Activated T-cell treated with anti-CD3 and anti-CD28 coated beads, Interleukin-2, amount 50 U/mL, for 4 hours (primary cell): Measurements from ENCODE around the gene RRAGB. TPM values are rescaled to one million over a fixed set of nuclear protein-coding genes. Genes with fewer than 3 reads are reported as not detected.

Experiments used
- ATAC-seq, 2 donors: fragments of 200-7000 bp; cut with Tn5 transposase; one replicate each; pipeline ENCODE4 v1.10.0; 2021
- DNase-seq: peaks from one replicate; pipeline ENCODE4 v3.0.0-alpha.2; 2020
- H3K27me3 Mint-ChIP-seq: one replicate; pipeline ENCODE4 v1.8.0; 2021; ENCODE audit warnings: low read depth, mixed read lengths
- H3K36me3 Mint-ChIP-seq: one replicate; pipeline ENCODE4 v1.8.0; 2022; ENCODE audit warnings: mixed read lengths; ENCODE audit not compliant: insufficient read depth
- H3K4me1 Mint-ChIP-seq: one replicate; pipeline ENCODE4 v1.8.0; 2021; ENCODE audit warnings: low read depth, mixed read lengths
- H3K4me3 Mint-ChIP-seq: one replicate; pipeline ENCODE4 v1.8.0; 2021; ENCODE audit warnings: mild to moderate bottlenecking, moderate library complexity, mixed read lengths
- H3K9me3 Mint-ChIP-seq: one replicate; pipeline ENCODE4 v1.8.0; 2021; ENCODE audit warnings: mixed read lengths
- total RNA-seq, 3 donors: library from RNA; stranded (reverse); gene quantifications; one replicate each; pipeline ENCODE4 v1.2.1, GENCODE V29; 2021

The RRAGB gene
- total RNA-seq, 3 donors from 2014 or later = 4.4 to 8.3 (median 5.2) TPM

DNA sequence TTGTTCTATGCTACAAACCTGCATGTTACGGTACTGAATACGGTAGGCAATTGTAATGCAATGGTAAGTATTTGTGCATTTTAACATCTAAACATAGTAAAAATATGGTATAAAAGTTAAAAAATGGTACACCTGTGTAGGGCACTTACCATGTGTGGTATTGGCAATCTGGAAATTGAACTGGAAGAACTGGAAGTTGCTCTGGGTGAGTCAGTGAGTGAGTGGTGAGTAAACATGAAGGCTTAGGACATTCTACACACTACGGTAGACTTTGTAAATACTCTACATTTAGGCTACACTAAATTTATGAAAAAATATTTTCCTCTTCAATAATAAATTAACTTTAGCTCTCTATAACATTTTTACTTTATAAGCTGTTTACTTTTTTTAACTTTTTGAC, 78.9 kb downstream of the RRAGB start:
- Mint-ChIP-seq H3K36me3 (no peaks in the 10 kb centered on the region), H3K4me3 (no peak overlapping the region), H3K27me3 (no peaks in the 10 kb centered on the region), H3K9me3 (no peaks in the 10 kb centered on the region), H3K4me1 (no peaks in the 10 kb centered on the region)
- ATAC-seq (no peak), DNase-seq (no peak)

DNA sequence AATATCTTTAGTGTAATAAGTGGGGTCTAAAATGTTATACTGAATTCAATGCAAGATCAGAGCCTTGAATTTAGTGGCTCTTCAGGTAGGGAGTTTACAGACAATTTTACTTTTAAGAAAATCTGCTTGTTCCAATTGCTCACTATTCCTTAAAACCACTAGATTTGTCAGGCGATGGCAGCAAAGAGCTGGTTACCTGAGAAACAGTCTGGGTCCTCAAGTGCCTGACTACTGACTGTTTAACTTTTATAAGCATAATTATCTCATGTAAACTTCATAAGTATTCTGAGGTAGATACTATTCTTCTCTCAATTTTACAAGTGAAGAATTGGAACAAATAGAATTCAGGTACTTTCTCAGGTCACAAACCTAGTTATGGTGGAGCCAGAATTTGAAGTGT, 84.3 kb downstream of the RRAGB start:
- DNase-seq (no peak), ATAC-seq (no peak)
- Mint-ChIP-seq H3K4me3 (no peak overlapping the region), H3K4me1 (no peaks in the 10 kb centered on the region), H3K27me3 (no peaks in the 10 kb centered on the region), H3K9me3 (no peaks in the 10 kb centered on the region), H3K36me3 (no peaks in the 10 kb centered on the region)

Other genes with a start within 250 kb of the RRAGB start
- gene USP51, start 227.9 kb upstream of the RRAGB start, total RNA-seq = 1 to 10 TPM in 1 of 3 donors, under 1 TPM in 2; 0.56 to 1.2 (median 0.76) TPM
- gene FOXR2, start 94.3 kb upstream of the RRAGB start, total RNA-seq = not detected